RPMI7951 (cell line): ENCODE measurements around the gene ERGIC1. TPM values are rescaled to one million over a fixed set of nuclear protein-coding genes. Genes with fewer than 3 reads are reported as not detected.

Experiments
- DNase-seq: peaks from one replicate; pipeline ENCODE4 v3.0.0-alpha.2; 2012; ENCODE audit warnings: low read depth
- total RNA-seq: library from RNA; depleted of rRNA; stranded (reverse); fragments of >200 nt; shearing (Covaris generic); gene quantifications from 2 replicates; pipeline ENCODE4 v1.2.3, GENCODE V29; 2014

Gene ERGIC1
- total RNA-seq, 1 experiment from 2014 or later: 91.3 TPM

GRCh38 chr5:172901788-172902496 is 67.9 kb downstream of the ERGIC1 start:
- DNase-seq: peak; percentile 31

GRCh38 chr5:172902497-172903472 is 68.7 kb downstream of the ERGIC1 start:
- no peak for DNase-seq

- DNase-seq: peak; percentile 94
Observed at GRCh38 chr5:172903790-172904189, 69.7 kb downstream of the ERGIC1 start.

GRCh38 chr5:172904312-172904642 is 70.2 kb downstream of the ERGIC1 start:
- no peak for DNase-seq

GRCh38 chr5:172904643-172905345 is 70.7 kb downstream of the ERGIC1 start:
- DNase-seq: peak; percentile 44

- DNase-seq: no peak
Observed at GRCh38 chr5:172905346-172906140, 71.5 kb downstream of the ERGIC1 start.

GRCh38 chr5:172906436-172906835 is 72.4 kb downstream of the ERGIC1 start:
- peak; percentile 37 for DNase-seq

- DNase-seq: no peak
Observed at GRCh38 chr5:172906888-172907287, 72.8 kb downstream of the ERGIC1 start.

GRCh38 chr5:172907657-172908056 is 73.6 kb downstream of the ERGIC1 start:
- no peak for DNase-seq

GRCh38 chr5:172908662-172909061 is 74.6 kb downstream of the ERGIC1 start:
- DNase-seq: no peak

- DNase-seq: no peak
Observed at GRCh38 chr5:172909931-172910502, 76.0 kb downstream of the ERGIC1 start.

- DNase-seq: peak; percentile 51
Observed at GRCh38 chr5:172910828-172911627, 77.0 kb downstream of the ERGIC1 start.

GRCh38 chr5:172911628-172911880 is 77.5 kb downstream of the ERGIC1 start:
- DNase-seq: no peak

- no peak for DNase-seq
Observed at GRCh38 chr5:172911976-172912375, 77.9 kb downstream of the ERGIC1 start.

GRCh38 chr5:172913117-172913850 is 79.2 kb downstream of the ERGIC1 start:
- no peak for DNase-seq

GRCh38 chr5:172915514-172915913 is 81.5 kb downstream of the ERGIC1 start:
- no peak for DNase-seq

GRCh38 chr5:172918421-172919371 is 84.6 kb downstream of the ERGIC1 start:
- no peak for DNase-seq
